Activated CD4-positive, alpha-beta T cell treated with anti-CD3 and anti-CD28 coated beads for 1 hour (primary cell): ENCODE results near the gene USP2.
A peak's percentile ranks its signal among the peaks of the same experiment; 100 is the strongest.

ENCODE experiments used
- DNase-seq: peaks from one replicate; pipeline ENCODE4 v3.0.0-alpha.2; 2020

Gene USP2

GRCh38 chr11:119381181-119381988, at the start of gene USP2:
Gene USP2 (minus strand): TSS chr11:119381690. CDS start chr11:119373480, 8,210 bp downstream.
- DNase-seq = peak; percentile 96

DNA sequence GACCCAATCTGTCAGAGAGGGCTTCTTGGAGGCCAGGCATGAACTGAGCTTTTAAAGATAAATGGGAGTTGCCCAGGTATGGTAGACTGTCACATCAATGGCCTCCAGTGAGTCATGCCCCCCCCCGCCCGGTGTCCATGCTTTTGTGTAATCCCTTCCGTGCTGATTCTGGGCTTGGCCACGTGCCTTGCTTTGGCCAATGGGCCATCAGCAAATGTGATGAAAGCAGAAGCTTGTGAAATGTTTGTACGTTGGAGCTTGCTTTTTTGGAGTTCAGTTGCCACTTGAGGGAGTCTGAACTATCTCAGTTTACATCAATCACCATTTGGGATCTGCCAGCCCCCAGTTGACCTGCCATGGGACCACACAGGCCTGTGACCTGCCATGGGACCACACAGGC, 45.8 kb upstream of the USP2 start:
- DNase-seq = no peak

GRCh38 chr11:119426142-119426541, 44.7 kb upstream of the USP2 start:
- no peak for DNase-seq

DNA sequence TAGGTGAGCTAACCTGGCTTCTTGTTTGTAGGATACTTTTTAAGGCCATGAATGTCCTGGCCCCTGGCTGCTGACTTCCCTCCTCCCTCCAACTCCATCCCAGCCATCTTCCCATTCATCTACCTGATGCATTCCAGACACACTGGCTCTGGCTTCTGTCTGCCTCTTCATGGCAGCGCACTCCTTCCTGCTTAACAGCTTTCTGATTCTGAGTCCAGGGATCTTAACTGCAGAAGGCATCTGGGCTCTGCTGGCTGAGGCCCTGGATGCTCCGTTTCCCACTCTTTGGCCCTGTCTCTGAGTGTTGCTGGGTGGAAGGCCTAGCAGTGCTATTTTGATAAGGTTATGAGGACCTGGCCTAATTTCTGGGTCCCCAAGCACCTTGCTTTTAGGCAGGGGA, 43.3 kb upstream of the USP2 start:
- DNase-seq = no peak

GRCh38 chr11:119424276-119424675, 42.8 kb upstream of the USP2 start:
- no peak for DNase-seq

DNA sequence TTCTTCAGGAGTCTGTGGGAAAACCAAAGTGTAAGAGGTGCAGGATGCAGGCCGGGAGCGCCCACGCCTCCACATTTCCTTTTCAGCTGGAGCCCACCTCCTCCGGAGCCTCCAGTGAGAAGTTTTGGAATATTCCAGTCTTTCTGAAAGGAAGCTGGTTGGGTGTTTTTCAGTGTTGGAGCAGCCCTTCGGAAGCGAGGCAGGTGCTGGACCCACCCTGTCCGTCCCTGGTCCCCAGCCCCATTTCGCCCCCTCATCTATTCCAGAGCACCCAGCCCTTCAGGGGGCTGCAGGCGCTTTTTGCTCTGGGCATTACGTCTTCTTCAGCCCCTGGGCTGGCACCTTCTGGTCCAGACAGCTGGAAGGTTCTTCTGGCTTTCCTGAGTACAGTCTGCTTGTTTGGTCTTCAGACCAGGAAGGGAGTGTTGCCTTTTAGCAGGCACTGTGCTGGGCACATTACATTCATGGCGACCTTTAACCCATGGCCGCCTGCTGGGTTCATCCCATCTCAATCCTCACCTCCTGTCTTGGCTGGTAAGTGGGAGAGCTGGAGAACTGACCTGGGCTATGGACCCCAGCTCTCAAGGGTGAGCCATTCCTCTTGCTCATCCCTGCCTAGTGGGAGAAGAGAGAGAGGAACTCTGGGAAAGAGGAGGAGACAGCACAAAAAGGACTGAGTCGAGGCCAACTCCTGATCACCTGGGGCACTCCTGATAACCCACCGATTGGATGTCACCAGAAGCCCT, 42.2 kb upstream of the USP2 start:
- DNase-seq = no peak

GRCh38 chr11:119422809-119423508, 41.5 kb upstream of the USP2 start, which contains the start of gene THY1:
Gene THY1 (minus strand): TSS chr11:119423172. CDS start chr11:119420905, 2,267 bp downstream.
- no peak for DNase-seq

- no peak for DNase-seq
These were observed 40.7 kb upstream of the USP2 start for GRCh38 chr11:119421941-119422808.

GRCh38 chr11:119421351-119421750, 39.9 kb upstream of the USP2 start:
- DNase-seq = no peak

DNA sequence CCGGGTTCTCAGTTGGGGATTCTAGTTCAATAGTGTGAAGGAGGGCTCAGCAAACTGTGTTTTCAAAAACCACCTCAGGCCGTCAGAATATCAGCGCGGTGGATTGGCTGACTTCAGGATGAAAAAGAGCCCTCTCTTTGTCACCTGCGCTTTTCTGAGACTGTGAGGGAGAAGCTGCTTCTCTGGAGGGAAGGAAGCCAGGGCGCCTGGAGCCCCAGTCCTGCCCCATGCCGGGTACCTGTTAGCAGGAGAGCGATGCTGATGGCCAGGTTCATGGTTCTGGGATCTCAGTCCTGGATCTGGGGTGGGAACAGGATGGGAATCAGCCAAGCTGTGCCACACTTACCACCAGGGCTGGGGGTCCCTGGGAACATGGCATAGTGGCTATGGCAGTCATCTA, 39.1 kb upstream of the USP2 start:
- no peak for DNase-seq

GRCh38 chr11:119419834-119420492, 38.5 kb upstream of the USP2 start:
- no peak for DNase-seq

DNA sequence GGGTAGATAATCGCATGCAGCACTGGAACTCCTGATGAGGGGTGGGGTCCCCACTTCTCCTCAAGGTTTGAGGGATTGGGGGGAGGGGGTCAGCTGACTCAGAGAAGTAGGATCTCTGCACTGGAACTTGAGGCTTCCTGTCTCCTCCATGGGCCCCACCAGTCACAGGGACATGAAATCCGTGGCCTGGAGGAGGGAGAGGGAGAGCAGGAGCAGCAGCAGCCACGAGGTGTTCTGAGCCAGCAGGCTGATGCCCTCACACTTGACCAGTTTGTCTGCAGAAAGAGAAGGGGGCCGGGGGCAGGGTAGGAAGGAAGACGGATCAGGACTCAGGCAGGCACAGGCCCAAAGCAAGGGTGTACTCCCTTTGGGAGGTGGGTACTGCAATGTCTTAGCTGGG, 37.8 kb upstream of the USP2 start:
- no peak for DNase-seq

DNA sequence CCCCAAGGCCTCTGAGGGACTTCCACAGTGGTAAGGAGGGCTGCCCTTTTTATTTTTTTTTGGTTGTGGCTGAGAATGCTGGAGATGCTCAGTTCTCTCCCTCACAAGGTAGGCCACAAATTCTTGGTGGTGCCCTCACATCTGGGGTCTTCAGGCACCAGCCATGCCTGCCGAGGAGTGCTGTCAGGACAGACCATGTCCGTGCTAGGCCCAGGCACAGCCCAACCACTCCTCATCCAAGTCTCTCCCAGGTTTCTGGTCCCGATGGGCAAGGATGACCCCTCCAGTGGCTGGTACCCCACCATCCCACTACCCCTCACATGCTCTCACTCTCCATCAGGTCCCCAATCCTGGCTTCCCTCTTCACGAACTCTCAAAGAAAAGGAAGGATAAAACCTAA, 37.3 kb upstream of the USP2 start:
- no peak for DNase-seq

DNA sequence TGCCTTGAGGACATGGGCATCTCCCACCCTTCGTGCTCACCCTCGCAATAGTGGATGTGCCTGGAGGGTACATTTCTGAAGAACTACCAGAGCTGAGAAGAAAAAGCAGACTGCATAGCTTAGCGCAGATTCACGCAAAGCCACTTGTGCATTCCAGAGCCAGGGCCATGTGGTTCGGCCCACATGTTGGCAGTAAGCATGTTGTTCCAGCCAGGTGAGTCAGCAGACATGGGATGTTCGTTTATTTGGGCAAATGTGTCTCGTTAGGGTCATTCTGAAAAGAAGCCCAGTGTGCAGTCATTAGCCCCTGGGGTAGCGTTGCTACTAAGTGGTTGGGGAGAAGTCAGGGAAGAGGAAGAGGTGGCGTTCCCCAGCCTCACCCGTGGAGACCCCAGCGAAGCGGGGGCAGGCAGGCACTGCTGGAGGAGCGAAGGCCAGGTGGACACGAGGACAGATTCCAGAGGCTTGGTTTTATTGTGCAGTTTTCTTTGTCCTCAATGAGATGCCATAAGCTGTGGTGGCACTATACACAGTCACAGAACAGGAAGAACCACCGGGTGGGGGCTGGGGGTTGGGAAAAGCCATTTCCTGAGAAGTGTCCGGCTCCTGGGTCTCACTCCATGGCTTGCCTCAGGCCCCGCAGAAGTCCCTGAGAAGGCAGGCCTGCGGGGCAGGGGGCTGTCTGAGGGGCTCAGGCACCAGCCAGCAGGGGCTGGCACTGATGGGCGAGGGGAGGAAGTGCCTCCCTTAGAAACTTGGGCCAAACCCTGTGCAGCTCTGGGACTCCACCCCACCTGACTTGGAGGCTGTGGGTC, 36.4 kb upstream of the USP2 start:
- no peak for DNase-seq

DNA sequence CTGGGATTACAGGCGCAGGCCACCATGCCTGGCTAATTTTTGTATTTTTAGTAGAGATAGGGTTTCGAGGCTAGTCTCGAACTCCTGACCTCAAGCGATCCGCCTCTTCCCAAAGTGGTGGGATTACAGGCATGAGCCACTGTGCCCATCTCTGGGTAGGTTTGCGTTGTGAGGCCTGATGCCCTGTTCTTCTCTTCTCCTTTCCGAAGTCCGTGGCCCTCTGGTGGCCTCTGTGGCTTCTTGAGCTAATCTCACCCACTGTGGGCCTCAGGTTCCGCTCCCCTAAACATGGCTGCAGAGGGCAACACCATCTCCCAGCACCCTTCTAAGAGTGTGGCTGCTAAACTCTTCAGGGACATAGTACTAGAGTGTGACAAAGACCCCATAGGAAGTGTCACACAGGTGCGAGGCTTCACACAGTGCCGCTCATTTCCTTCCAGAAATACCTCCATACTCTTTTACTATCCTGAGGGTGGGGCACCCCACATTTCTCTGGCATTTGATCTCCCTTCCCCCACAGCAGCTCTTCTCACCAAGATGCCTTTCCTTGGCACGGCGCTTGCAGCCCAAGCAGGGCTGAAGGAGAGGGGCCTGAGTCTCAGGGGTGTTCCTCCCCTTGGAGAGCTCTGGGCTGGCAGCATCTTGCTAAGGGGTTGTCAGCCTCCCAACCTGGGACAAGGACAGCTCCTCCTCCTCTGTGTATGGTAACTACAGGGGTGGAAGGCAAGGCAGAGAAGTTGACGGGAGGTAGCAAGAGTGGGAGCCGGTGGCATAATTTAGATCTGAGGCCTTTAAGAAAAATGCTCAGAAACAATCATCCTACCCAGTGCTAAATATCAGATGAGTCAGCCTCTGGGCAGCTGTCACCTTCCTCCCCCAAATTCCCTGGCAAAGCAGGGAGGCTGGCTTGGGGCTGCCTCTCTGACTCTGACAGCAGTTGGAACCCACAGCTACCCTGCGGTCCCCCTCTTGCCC, 35.4 kb upstream of the USP2 start:
- no peak for DNase-seq

DNA sequence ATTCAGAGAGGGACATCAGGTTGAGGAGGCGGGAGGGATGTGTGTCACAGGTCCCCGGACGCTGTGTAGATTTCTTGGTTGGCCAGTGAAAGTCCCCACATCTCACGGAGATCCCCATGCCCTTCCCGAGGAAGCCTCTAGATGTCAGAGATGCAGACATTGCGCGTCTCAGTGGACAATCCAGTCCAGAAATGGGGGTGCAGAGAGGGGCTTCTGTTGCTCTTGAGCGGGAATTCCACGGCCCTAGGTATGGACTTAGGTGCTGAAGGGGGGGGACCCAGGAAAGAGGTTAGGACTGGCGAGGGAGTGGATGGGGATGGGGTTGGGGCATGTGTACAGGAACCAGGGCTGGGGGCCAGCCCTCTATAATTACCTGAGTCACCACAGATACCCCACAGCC, 34.5 kb upstream of the USP2 start:
- no peak for DNase-seq

DNA sequence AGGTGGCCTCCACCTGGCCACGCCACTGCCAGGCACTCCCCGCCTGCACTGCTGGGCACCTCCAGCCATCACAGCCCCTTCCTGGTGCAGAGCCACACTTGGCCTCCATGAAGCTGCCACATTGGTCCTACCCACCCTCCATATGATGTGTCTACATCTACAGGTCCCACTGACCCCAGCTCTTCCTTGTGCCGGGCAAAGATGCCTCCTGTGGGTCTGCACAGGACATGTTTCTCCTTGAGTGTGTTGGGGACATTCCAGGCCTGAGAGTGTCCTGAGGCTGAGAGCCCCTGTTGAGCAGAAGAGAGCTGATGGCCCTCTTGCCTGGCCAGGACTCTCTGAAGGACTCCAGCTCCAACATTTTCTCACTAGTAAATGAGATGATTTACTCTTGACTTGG, 34.0 kb upstream of the USP2 start:
- DNase-seq = no peak

- no peak for DNase-seq
These were observed 33.2 kb upstream of the USP2 start for GRCh38 chr11:119414734-119415133.

- DNase-seq = no peak
These were observed 32.8 kb upstream of the USP2 start for GRCh38 chr11:119414321-119414720.

- no peak for DNase-seq
These were observed 30.6 kb upstream of the USP2 start for GRCh38 chr11:119412072-119412471.
